SU-DHL-6 (cell line): ENCODE measurements around the gene TMEM108.

ENCODE experiments used
- EZH2phosphoT487 ChIP-seq: fragments of 200-600 bp; sonication (generic), shearing (Covaris generic); conservative IDR thresholded peaks from 2 replicates; pipeline ENCODE4 v1.6.1; 2018; ENCODE audit warnings: mild to moderate bottlenecking, antibody characterized with exemption, low read length, moderate library complexity, mixed read lengths
- TF ChIP-seq, protein P1 (sequence below): fragments of 200-600 bp; sonication (generic); IDR thresholded peaks from one replicate; pipeline ENCODE4 v1.5.1; 2017; ENCODE audit warnings: antibody characterized with exemption, mild to moderate bottlenecking, low read length, moderate library complexity; ENCODE audit not compliant: insufficient read depth, poor library complexity, severe bottlenecking

GRCh38 chr3:133361011-133361410, 322.8 kb downstream of the TMEM108 start:
- TF ChIP-seq, protein P1, sequence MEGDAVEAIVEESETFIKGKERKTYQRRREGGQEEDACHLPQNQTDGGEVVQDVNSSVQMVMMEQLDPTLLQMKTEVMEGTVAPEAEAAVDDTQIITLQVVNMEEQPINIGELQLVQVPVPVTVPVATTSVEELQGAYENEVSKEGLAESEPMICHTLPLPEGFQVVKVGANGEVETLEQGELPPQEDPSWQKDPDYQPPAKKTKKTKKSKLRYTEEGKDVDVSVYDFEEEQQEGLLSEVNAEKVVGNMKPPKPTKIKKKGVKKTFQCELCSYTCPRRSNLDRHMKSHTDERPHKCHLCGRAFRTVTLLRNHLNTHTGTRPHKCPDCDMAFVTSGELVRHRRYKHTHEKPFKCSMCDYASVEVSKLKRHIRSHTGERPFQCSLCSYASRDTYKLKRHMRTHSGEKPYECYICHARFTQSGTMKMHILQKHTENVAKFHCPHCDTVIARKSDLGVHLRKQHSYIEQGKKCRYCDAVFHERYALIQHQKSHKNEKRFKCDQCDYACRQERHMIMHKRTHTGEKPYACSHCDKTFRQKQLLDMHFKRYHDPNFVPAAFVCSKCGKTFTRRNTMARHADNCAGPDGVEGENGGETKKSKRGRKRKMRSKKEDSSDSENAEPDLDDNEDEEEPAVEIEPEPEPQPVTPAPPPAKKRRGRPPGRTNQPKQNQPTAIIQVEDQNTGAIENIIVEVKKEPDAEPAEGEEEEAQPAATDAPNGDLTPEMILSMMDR, result no peak
- TF ChIP-seq EZH2phosphoT487, result no peak
